Stimulated activated naive CD8-positive, alpha-beta T cell treated with anti-CD3 and anti-CD28 coated beads, Interleukin-15, Interleukin-2, amounts not matched to agents 100 U/mL and 50 U/mL, for 24 hours (primary cell): Measurements from ENCODE around the gene LPP.

Experiments used
- ATAC-seq: fragments of 150-1000 bp; cut with Tn5 transposase; one replicate; pipeline ENCODE4 v1.10.0; 2021
- DNase-seq: peaks from one replicate; pipeline ENCODE4 v3.0.0; 2021

LPP gene

DNA sequence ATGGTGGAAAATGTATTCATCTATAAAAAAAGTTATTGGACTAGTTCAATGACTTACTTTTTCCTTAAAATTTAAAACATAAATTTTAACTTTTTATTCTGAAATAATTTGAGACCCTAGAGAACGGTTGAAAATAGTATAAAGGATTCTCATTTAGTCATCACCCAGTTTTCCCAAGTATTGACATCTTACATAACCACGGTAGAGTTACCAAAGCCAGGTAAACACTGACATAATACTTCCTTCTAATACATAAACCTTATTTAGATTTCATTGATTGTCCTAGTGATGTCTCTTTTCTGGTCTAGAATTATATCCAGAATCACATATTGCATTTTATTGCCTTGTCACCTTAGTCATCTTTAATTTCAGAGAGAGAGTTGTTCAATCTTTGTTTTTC, 319.1 kb downstream of the LPP start:
- DNase-seq (no peak), ATAC-seq (no peak)

DNA sequence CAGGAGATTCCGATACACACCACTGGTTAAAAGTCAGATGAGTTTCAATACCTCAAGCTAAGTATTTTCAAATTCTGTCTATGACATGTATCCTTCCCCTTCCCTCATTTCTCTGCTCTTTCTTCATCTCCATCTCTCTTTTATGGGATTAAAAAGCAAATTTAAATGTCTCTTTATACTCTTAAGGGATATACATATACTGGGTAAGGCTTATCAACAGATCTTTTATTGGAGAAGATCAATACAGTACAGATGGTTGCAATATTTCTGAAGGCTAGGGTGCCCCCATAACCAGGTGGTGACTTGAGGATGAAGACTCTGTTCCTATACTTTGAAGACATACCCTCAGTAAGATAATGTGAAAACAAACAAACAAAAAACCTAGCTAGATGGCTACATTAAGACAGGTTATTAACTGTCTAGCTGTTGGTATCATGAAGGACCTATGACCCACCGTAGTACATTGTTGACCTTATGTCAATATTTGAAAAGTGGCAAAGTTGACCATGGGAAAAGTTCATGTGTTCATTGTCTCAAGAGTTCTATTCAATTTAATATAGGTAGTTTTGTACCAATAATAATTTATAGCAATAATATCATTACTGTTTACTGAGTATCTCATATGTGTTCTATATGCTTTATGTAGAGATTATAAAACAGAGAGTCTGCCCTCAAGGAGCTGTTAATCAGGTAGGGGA, 319.8 kb downstream of the LPP start:
- ATAC-seq (no peak), DNase-seq (no peak)

DNA sequence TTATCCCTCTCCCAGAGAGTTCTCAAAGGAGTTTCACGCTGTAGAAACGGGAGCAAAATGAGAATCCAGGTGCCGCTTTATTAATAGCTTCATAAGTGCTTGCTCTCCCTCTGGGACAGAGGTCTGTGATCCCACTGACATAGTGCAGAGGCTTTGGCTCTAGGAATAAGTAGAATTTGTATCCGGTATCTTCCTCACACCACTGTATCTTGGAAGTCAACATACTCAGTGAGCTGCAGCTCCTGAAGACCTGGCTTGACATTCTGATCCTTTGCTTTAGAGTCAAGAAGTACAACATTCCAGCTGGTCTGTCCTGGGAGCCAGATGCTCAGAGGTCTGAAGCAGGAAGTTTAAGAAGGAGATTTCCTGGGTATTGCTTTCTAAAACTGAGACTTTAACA, 323.0 kb downstream of the LPP start:
- ATAC-seq (no peak), DNase-seq (no peak)

DNA sequence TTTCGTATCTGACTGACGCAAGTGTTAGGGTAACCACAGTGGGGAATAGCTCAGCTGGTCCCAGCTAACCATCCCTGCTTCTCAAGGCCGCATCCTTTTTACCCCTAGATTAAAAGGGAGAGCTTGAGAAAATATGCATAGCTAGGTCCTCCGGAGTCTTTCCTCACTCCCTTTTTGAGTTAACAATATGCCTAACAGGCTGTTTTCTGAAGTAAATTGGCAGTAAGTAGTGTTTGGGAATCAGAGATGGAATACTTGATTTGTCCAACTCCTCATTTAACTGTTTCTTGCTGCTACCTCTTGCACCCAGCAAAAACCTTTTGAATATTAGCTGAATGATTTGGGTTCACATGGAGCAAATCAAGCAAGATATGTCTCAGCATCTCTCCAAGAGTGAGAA, 326.1 kb downstream of the LPP start:
- DNase-seq: no peak
- no peak for ATAC-seq

DNA sequence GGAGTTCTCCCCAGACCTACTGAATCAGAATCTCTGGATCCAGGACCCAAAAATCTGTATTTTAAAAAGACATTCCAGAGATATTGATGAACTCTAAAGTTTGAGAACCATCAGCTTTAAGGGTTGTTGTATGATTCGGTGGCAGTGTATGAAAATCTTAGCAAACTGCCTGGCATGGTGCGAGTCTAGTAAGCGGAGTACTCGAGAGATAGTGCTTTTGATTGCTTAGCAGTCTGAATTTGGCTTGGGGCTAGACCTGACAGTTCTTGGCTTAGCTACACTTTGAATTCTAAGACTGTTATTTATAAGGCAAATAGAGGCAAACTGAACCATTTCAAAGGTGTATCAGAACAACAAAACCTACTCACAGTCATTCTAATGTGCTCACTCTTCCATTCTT, 329.0 kb downstream of the LPP start:
- ATAC-seq (no peak), DNase-seq (no peak)

DNA sequence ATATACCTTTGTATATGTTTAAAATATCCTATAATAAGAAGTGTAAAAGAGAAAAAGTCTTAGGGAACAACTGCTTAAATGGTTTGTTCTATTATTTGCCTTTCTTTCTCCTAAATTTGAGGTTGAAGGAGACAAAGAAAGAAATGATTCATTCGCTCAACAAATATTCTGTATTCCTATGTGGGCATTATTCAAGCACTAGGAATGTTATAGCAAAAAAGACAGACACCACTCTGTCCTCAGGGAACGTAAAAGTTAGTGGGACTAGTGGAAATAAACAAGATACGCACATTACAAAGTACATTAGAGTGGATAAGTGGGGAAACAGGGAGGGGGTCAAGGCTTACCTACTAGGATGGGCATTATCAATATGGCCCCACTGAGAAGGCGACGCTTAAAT, 332.2 kb downstream of the LPP start:
- no peak for ATAC-seq
- no peak for DNase-seq

DNA sequence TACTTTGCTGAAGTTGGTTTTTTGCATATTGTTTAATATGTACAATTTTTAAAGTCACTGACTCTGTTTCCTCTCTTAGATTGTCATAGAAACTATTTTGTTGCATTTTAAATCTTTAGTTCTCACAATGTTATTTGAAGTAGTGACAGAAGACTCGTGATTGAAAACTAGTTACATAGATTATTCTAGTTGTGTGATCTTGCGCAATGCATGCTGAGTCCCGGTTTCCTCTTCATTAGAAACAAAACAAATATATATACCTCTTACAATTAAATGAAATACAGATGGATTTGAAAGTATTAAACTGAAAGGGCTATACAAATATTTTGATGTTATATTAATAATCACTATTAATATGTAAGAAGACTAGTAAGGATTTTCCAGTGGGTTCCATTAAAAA, 333.0 kb downstream of the LPP start:
- no peak for DNase-seq
- no peak for ATAC-seq

DNA sequence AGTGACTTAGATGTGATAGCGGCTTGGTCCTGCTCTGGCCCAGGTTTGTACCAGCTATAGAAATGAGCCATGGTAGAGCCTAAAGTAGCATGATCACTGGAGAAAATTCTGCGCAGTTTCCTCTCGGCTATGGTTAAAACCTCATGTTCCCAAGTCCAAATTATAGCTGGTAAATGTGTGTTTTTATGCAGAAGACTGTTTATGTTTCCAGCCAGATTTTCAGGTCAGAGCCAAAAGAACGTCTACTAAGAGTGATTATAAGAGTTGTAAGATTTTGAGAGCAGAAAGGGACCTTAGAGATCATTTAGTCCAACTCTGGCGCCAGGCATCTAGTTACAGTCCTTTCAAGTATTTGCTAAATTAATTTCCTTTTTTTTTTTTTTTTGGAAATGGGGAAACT, 333.7 kb downstream of the LPP start:
- no peak for ATAC-seq
- DNase-seq: no peak

DNA sequence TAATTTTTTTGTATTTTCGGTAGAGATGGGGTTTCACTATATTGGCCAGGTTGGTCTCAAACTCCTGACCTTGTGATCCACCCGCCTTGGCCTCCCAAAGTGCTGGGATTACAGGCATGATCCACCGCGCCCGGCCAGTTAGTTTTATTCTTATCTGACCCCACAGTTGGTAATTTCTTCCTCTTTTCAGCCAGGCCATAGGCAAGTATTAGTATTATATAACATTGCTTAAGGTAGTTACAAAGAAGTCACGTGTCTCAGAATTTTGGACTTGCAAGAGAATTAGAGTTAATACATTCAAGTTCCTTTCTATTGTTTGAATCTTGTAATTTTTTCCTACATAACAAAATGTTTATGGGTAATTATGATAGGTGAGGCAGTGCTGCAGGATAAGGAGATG, 334.8 kb downstream of the LPP start:
- ATAC-seq: no peak

DNA sequence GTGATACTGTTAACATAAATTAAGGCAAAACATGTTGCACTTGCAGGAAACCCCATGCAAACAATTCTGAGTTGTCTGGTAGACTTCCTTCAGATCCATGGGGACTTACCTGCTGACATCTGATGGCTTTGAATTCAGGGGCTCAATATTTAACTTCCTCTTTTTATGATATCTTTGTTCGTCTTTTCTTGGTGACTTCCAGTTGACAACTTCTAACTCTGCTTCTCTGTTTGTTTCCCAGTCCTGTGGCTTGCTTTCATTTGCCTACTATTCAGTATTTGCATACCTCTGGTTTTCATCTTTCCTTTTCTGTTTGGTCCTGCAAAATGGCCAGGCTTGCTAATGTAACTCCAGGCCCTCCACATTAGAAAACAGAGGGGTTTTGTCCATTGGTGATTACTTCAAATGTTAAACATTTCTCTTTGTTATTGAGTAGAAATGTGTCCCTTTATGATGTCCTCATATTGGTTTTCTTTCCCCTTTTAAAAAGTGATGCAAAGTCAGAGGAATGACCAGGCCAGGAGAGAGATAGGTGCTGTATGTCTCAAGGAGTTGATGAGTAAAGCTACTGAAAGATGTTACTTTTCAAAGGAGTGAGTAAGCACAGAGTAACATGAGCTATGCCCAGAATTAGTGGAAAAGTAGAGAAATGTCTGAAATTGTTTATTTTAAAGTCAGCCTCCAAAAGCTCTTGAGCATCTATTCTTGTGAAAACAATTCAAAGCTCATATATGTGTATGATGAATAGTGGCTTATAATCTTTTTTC, 335.9 kb downstream of the LPP start:
- ATAC-seq: no peak

More for the DNA sequence above, 334.8 kb downstream of the LPP start:
- no peak for DNase-seq

DNA sequence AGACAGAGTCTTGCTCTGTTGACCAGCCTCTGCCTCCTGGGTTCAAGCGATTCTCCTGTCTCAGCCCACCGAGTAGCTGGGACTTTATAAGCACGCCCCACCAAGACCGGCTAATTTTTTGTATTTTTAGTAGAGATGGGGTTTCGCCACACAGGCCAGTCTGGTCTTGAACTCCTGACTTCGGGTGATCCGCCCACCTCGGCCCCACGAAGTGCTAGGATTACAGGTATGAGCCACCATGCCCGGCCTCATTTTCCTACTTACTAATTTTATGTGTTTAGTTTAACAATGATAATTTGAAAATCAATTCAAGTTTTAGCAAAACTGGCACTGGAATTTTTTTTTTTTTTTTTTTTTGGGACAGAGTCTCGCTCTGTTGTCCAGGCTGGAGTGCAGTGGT, 336.5 kb downstream of the LPP start:
- ATAC-seq (no peak), DNase-seq (no peak)

More for the DNA sequence above, 335.9 kb downstream of the LPP start:
- DNase-seq: no peak

DNA sequence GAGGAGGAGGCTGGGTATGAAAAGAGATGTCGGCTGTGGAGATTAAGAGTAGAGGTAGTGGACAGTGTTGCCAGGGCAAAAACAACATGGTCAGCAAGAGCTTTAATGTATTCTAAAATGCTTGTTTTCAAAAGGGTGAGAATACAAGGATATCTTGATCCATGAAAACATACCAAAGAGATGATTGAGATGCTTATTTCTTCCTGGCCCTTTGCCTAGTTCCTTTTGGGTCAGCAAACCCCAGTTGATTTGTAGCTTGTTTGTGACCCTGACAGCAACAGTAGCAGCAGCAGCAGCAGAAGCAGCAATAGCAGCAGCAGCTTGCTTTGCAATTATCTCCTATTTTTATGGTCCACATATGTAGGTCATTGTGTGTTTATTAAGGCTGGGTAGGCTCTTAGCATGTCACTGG, 337.3 kb downstream of the LPP start:
- ATAC-seq: no peak
- no peak for DNase-seq

DNA sequence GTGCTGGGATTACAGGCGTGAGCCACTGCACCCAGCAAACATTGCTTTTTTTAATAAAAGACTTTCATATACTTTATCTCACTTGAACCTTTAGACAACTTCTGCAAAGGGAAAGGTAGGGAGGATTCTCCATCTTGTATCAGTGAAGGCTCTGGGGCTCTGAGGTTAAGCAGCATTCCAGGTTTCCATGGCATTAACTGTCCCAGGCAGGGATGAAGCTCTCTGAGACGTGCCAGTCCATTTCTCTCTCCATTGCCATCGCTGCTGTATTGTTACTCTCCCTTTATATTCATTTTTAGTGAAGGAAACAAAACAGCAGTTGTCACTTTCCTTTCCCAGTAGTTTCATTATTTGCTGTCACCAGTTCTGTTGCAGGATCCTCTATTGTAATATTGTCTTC, 342.4 kb downstream of the LPP start:
- DNase-seq (no peak), ATAC-seq (no peak)

DNA sequence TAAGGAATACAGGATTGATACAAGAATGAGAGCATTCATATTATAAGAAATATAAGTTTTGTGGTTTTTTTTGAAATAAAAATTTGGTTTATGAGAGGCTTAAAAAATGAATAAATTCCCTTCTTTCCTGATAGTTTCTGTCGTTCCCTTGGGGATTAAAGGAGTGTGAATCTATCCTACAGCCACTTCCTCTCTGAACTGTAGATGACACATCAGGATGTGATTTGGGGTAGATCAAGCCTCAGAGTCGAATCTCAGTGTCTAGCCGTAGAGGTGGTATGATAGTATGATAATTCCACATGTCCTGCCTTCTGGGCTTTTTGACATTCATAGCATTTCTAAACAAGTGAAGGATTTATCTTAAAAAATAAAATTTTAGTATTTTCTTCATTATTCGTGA, 343.1 kb downstream of the LPP start:
- ATAC-seq: no peak
- DNase-seq: no peak

DNA sequence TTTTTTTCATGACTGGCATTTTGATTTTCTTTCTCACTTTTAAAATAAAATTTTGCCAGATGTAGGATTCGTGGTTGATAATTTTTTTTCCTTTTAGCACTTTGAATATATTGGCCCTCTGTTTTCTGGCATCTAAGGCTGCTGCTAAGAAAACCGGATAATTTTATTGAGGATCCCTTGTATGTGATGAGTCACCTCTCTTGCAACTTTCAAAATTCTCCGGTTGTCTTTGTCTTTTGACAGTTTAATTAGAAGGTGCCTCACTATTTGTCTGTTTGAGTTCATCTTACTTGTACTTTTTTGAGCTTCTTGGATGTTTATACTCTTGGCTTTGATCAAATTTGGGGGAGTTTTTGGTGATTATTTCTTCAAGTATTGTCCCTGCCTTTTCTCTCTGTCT, 349.7 kb downstream of the LPP start:
- DNase-seq: no peak
- no peak for ATAC-seq

DNA sequence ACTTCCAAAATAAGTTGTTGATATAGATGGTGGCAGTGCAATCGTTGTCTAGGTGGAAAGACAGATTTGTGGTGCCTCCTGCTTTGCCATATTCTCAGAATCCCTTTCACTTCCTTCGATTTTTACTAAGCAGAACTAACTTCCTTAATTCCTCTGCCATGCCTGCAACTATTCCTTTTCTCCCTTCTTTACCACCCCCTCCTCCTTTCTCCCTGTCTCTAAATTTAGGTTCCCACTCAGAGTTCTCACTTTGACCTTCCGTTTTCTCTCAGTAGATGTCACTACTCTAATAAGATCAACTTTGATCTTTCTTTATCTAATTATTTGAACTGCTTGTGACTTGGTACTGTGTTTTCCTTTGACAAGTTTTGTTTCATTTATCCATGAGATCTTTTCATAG, 351.2 kb downstream of the LPP start:
- ATAC-seq (no peak), DNase-seq (no peak)

DNA sequence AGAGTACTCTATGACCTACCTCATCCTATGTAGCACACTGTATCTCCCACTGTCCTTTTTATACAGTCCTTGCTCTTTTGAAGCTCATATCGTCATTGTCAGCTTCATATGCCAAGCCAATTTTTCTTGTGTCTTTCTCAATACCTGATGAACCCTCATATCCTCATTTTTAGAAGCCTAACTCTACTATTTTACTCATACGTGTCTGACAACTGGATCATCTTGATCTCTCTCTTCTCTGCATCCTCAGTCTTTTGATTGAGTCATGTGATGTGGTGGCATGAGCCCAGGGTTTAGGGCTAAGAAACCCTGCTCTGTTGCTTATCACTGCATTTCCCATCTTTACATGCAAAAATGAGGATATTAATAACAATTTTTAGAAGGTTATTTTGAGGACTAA, 352.0 kb downstream of the LPP start:
- DNase-seq (no peak), ATAC-seq (no peak)

DNA sequence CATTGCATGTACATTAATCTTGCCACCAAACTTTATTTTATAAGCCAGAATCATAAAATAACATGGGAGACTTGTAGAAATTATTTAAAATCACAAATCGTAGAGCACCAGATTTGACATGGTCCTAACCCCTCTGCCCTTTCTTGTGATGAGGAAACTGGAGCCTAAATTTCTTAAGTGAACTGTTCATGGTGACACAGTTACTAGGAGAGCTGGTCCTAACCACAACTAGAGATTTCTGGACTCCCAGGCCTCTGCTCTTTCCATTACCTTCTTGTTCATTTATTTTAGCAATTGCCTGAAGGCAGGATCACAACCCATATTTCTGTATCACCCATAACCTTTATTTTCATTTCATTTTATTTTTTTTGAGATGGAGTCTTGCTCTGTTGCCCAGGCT, 352.5 kb downstream of the LPP start:
- DNase-seq: no peak
- no peak for ATAC-seq

DNA sequence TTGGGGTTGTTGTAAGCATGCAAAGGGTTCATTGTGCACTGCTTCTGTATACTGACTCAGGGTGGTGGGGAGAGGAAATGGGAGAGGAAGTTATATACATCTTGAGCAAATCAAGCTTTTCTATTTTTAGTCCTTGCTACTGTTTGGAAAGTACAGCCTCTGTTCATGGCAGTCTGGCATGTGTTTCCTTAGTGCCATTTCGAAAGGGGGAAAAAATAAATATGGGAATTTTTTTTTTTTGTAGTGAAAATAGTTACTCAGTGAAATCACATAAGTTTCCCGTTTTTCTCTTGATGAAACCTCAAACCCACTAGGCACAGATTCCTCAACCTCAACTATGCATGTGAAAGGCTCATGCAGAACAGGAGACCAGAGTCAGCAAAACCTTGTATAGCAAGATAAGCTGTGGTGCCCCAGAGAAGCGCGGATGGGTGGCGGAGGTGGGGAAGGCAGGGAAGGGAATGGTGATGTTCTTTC, 353.3 kb downstream of the LPP start:
- ATAC-seq: no peak
- no peak for DNase-seq

DNA sequence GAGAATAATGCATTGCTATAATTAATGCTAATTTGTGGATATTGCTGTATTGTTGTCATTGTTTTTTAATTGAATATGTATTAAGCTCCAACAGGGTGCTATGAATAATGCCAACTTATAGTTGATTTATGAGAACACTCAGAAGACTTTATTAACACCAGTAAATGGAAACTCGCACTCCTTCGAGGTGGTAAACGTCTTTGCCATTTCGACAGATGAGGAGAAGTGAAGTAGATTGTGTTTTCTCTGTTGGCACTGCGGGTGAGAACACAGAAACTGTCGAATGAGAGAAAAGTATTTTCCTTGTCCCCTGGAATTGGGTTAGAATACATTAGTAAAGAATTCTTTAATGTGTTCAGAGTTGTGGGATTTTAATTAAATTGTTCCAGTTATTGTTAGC, 354.5 kb downstream of the LPP start:
- ATAC-seq (no peak), DNase-seq (no peak)

DNA sequence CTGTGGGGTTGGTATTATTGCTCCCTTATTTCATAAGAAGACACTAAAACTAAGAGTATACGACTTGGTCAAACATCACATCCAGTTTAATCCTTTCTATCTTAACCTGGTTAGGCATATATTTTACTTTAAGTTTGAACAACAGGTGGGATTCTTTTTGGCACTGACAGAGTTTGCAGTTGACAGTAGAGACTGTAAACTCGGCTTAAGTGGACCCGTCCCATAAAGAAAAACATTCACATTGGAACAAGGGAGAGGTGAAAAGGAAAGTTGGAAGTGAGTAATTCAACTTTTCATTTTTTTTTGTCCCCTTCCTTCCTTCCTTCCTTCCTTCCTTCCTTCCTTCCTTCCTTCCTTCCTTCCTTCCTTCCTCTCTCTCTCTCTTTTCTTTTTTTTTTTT, 355.4 kb downstream of the LPP start:
- ATAC-seq (no peak), DNase-seq (no peak)

DNA sequence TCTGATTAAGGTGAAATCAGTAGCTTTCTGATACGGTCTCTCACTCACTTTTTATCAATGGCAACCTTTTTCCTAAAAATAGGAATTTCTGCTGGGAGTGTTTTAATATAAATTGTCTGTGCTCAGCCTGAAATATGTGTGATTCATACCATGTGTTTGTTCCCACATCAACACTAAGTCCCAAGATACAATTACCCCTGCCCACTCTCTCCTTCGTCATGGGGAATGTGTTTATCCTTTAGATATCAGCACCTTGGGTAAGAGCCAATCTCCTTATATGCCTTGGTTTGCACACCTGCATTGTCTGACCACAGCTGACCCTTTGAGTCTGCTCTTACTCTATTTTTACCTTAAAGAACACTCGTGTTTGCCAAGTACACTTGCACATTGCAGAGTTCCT, 356.4 kb downstream of the LPP start:
- ATAC-seq (no peak), DNase-seq (no peak)

DNA sequence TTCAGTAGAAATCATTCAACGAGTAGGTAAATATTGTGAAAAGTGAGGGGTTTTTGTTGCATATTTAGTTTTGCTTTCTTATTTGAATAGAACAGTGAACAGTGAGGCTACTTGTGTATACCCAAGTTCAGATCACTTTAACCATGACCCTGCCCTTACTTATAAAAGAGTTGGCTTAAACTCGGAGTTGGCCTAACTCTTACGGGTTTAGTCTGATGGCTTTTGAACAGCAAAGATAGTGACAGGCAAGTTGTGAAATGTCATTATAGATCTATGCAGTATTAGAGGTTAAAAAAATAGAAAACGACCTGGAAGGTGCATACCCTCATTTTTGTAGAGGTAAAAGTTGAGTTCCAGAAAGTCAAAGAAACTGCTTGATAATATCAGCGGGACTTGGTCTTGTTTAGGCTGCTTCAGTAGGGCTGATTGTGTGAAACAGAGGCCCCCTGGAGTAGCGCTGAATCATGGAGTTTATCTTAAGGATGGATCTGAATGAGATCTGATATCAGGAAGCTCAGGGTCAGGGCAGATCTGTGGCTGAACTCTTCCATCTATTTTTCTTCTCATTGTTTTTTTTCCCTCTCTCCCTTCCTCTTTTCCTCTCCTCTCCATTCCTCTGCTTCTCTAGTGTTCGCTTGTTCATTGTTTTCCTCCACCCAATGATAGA, 359.8 kb downstream of the LPP start:
- ATAC-seq (no peak), DNase-seq (no peak)
